NT2/D1 (cell line): ENCODE measurements around the gene ALPK3.

Experiments
- DNase-seq: peaks from one replicate; pipeline ENCODE4 v3.0.0-alpha.2; 2011; ENCODE audit warnings: low read depth, low spot score
- H3K27me3 ChIP-seq: 2 replicates; pipeline ENCODE4 v1.6.0; 2011; ENCODE audit warnings: mild to moderate bottlenecking; ENCODE audit not compliant: insufficient read length, insufficient read depth
- H3K36me3 ChIP-seq: 2 replicates; pipeline ENCODE4 v1.6.1; 2011; ENCODE audit warnings: mild to moderate bottlenecking, low read length, mixed read lengths; ENCODE audit not compliant: insufficient read depth, insufficient read length
- H3K4me1 ChIP-seq: 2 replicates; pipeline ENCODE4 v1.5.1; 2011; ENCODE audit not compliant: insufficient read depth, insufficient read length
- H3K4me3 ChIP-seq: 2 replicates; pipeline ENCODE4 v1.5.1; 2011; ENCODE audit warnings: low read depth; ENCODE audit not compliant: insufficient read length
- H3K9ac ChIP-seq: 2 replicates; pipeline ENCODE4 v1.6.0; 2011; ENCODE audit warnings: low read depth; ENCODE audit not compliant: insufficient read length
- H3K9me3 ChIP-seq: 2 replicates; pipeline ENCODE4 v1.5.1; 2011; ENCODE audit warnings: mild to moderate bottlenecking, low read length; ENCODE audit not compliant: insufficient read depth
- SUZ12 ChIP-seq: IDR thresholded peaks from 2 replicates; pipeline ENCODE4 v1.6.1; 2011; ENCODE audit not compliant: insufficient read length, insufficient read depth; ENCODE audit errors: extremely low read depth
- YY1 ChIP-seq: IDR thresholded peaks from 2 replicates; pipeline ENCODE4 v1.6.1; 2011; ENCODE audit not compliant: insufficient read length, insufficient read depth
- ZNF274 ChIP-seq: IDR thresholded peaks from 2 replicates; pipeline ENCODE4 v1.6.1; 2011; ENCODE audit warnings: mild to moderate bottlenecking, low read depth, low read length

Gene ALPK3

DNA sequence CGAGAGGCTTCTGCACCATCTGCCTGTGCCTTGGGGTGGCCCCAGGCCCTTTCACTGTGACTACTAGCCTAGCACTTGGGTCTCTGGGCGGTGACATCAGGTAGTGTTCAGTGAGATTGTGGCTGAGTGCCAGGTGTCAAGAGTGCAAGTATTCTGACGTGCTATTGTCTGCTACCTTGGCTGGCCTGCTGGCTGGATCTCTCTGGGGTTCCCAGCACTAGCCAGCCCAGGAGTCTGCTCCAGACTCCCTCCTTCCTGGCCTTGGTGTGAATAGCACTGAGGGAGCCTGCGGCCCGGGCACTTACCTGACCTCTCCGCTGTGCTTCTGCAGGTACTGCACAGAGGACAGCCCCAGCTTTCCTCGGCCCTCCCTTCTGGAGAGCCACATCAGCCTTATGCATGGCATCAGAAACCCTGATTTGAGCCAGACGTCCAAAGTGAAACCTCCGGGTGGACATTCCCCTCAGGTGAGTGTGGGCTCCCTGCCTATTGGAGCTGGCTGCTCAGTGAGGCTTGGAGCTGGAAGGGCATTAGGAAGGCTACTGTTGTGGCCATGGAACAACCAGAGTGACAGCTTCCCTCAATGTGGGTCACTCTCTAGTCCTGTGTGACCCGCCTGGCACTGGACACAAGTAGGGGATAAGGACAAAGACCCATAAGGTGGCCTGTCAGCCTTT is 17.5 kb upstream of the ALPK3 start:
- no peaks in the 10 kb centered on the region for H3K4me1 ChIP-seq
- no peak overlapping the region for H3K9ac ChIP-seq
- peaks cover 80% of the 10 kb centered on the region for H3K36me3 ChIP-seq
- no peak overlapping the region for H3K4me3 ChIP-seq
- no peak for TF ChIP-seq YY1
- TF ChIP-seq ZNF274 = no peak
- no peak for TF ChIP-seq SUZ12
- no peaks in the 10 kb centered on the region for H3K9me3 ChIP-seq
- no peaks in the 10 kb centered on the region for H3K27me3 ChIP-seq
- no peak for DNase-seq

DNA sequence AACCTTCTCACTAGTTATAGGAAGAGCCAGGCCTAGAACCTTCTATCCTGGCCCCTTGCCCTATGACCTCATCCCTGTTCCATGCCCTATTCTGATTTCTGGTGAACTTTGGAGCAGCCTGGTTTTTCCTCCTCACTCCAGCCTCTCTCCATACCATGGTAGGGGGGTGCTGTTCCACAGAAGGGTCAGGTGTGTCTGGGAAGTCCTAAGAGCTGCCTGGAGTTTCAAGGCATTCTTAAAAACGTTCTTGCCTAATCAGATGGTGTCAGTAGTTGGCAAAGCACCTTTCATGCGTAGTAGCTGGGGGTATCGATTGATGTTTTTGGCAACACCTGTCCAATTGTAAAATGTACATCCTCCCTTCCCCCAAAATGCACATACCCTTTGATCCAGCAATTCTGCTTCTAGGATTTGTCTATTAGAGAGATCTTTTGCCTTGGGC is 16.8 kb upstream of the ALPK3 start:
- DNase-seq = no peak
- Histone ChIP-seq H3K4me3 (no peak overlapping the region), H3K27me3 (no peaks in the 10 kb centered on the region), H3K9ac (no peak overlapping the region), H3K9me3 (no peaks in the 10 kb centered on the region), H3K4me1 (no peaks in the 10 kb centered on the region), H3K36me3 (peaks cover 84% of the 10 kb centered on the region)
- TF ChIP-seq YY1 (no peak), ZNF274 (no peak), SUZ12 (no peak)

DNA sequence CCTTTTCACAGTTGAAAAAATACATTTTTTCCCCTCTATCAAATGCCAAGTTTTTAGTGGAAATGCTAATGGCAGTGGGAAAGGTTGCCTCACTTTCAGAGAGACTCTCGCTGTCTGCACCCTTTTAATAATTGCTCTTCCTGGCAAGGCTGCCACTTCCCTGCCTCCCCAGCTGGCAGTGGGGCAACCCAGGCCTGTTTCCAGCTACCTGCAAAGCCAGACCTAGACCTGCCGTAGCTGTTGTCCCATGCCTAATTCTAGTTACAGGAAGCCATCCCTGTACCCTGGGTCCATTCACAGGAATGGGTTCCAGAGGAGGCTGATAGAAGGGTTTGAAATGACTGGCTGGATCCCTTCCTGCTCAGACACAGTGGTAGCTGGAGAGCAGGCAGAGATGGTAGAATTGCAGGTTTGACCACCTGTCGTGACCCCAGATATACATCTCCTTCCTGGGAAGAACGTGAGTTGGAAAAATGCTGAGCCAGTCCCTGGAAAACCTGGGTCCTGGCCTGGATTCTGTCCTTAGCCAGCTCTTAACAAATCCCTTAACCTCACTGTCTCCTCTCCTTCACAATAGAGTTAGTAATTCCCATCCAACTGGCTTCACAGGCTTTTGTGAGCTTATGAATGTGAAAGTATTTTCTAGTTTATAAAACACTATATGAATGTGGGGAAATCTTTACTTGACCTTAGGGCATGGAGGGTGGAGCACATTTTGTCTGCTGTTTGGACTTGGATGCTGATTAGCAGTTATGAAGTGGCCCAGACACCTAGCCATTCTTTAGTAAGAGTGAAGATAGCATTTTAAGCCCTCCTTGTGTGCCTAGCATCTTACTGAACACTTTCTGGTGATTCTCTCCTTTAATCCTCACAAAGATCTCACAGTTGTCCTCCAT is 12.9 kb upstream of the ALPK3 start:
- no peak overlapping the region for H3K9ac ChIP-seq
- no peaks in the 10 kb centered on the region for H3K27me3 ChIP-seq
- no peak overlapping the region for H3K4me3 ChIP-seq
- H3K9me3 ChIP-seq = no peaks in the 10 kb centered on the region
- TF ChIP-seq ZNF274 (no peak), SUZ12 (no peak), YY1 (no peak)
- DNase-seq = no peak
- no peaks in the 10 kb centered on the region for H3K4me1 ChIP-seq
- peaks cover 65% of the 10 kb centered on the region for H3K36me3 ChIP-seq

DNA sequence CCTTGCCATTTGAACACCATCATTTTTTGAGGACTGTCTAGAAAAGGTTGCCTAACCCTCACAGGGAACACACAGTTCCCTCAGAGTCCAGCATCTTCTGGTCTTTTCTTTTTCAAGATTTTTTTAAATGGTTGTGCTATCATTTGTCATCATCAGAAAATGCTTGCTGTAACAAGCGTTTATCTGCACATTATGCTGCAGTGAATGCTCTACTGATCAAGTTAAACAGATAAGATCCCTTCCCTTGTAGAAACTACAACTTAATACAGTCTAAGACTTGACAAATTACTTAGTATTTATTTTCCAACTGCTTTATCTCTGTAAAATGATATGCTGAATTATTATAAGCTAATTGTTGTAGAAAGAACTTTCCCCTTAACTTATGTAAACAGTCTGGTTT is 11.9 kb upstream of the ALPK3 start:
- H3K27me3 ChIP-seq = no peaks in the 10 kb centered on the region
- no peaks in the 10 kb centered on the region for H3K4me1 ChIP-seq
- no peak overlapping the region for H3K9ac ChIP-seq
- H3K4me3 ChIP-seq = no peak overlapping the region
- TF ChIP-seq YY1 (no peak), ZNF274 (no peak), SUZ12 (no peak)
- DNase-seq = no peak
- H3K9me3 ChIP-seq = no peaks in the 10 kb centered on the region
- H3K36me3 ChIP-seq = peaks cover 55% of the 10 kb centered on the region

DNA sequence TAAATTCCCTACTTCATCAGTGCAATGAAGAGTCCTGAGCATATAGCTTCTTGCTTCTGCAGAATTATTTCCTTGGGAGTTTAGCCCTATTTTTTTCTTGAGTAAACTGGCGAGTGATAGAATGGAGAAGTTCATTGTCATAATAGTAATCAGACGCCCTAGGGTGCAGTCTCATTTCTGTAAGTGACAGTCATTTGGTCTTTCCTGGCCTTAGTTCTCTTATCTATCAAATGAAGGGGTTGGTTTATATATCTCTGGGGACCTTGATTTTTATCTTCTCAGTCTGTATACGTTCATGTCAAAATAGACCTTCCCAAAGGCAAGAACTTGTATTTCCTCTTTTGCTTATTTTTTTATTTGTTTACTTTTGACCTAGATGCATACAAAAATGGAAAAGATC is 9.9 kb upstream of the ALPK3 start:
- H3K9me3 ChIP-seq = no peaks in the 10 kb centered on the region
- DNase-seq = no peak
- no peaks in the 10 kb centered on the region for H3K4me1 ChIP-seq
- peaks cover 37% of the 10 kb centered on the region for H3K36me3 ChIP-seq
- H3K9ac ChIP-seq = no peak overlapping the region
- TF ChIP-seq SUZ12 = no peak
- no peak for TF ChIP-seq YY1
- TF ChIP-seq ZNF274 = no peak
- no peak overlapping the region for H3K4me3 ChIP-seq
- H3K27me3 ChIP-seq = no peaks in the 10 kb centered on the region

DNA sequence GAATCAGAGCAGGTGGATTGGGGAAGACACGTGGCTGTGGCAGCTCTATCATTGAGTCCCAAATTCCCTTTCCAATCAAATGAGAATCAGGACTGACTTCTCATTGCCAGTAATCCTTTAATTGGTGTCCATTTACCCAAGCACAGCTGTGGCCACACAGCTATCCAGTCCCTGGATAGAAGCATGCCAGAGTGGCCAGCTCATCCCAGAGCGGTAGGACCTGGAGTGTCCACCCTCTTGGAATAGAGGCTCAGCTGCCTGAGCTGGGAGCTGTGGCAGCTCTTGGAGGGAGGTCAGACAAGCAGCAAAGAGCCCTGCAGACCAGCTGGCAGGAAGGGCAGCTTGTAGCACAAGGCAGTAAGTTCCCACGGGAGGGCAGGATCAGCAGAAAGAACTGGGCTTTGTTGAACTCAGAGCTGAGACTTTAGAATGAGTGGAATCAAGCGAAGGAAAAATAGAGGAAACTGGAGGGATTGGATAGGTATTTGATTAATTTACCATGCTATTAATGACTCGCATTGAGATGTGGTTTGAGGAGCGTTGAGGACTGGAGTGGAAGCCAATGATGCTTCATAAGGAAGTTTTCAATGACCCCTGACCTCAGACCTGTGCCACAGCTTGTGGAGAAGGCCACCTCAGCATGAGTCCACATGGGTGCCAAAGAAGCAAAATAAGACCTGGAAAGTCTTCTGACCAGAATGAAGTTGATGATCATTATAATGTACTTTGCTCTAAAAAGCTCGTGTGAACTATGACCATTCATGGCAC is 6.9 kb upstream of the ALPK3 start:
- Histone ChIP-seq H3K9ac (no peak overlapping the region), H3K9me3 (no peaks in the 10 kb centered on the region), H3K4me1 (no peaks in the 10 kb centered on the region), H3K4me3 (no peak overlapping the region), H3K27me3 (no peaks in the 10 kb centered on the region), H3K36me3 (peaks cover 11% of the 10 kb centered on the region)
- no peak for DNase-seq
- TF ChIP-seq SUZ12 = no peak
- no peak for TF ChIP-seq YY1
- no peak for TF ChIP-seq ZNF274

DNA sequence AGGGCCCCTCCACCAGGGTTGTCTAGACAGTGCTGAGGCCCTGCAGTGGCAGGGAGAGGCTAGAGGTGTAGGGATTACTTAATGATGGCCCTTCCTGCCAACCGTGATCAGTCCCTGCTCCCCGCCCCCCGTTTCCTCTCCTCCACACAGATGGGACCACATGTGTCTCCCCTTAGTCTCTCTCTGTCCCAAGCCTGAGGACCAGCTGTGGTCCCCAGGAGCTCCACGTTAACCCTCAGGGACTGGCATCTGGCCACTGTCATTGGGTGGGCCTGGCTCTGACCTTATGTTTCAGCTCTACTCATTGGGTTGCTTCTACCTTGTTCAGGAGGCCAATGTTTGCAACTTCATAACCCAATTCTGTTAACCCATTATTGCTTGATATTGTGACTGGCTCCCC is 6.0 kb upstream of the ALPK3 start:
- TF ChIP-seq ZNF274 = no peak
- no peak for TF ChIP-seq SUZ12
- no peak for TF ChIP-seq YY1
- Histone ChIP-seq H3K36me3 (peaks cover 3% of the 10 kb centered on the region), H3K9me3 (no peaks in the 10 kb centered on the region), H3K4me1 (no peaks in the 10 kb centered on the region), H3K27me3 (no peaks in the 10 kb centered on the region), H3K4me3 (no peak overlapping the region), H3K9ac (no peak overlapping the region)
- DNase-seq = no peak
